GM18907 (cell line): ENCODE data around the gene POMP.

Source experiments
- ATAC-seq: cut with Tn5 transposase; IDR thresholded peaks from one replicate; pipeline ENCODE4 v1.9.1; 2021; ENCODE audit warnings: mild to moderate bottlenecking, moderate library complexity; ENCODE audit not compliant: unreplicated experiment

Gene POMP, protein sequence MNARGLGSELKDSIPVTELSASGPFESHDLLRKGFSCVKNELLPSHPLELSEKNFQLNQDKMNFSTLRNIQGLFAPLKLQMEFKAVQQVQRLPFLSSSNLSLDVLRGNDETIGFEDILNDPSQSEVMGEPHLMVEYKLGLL

DNA sequence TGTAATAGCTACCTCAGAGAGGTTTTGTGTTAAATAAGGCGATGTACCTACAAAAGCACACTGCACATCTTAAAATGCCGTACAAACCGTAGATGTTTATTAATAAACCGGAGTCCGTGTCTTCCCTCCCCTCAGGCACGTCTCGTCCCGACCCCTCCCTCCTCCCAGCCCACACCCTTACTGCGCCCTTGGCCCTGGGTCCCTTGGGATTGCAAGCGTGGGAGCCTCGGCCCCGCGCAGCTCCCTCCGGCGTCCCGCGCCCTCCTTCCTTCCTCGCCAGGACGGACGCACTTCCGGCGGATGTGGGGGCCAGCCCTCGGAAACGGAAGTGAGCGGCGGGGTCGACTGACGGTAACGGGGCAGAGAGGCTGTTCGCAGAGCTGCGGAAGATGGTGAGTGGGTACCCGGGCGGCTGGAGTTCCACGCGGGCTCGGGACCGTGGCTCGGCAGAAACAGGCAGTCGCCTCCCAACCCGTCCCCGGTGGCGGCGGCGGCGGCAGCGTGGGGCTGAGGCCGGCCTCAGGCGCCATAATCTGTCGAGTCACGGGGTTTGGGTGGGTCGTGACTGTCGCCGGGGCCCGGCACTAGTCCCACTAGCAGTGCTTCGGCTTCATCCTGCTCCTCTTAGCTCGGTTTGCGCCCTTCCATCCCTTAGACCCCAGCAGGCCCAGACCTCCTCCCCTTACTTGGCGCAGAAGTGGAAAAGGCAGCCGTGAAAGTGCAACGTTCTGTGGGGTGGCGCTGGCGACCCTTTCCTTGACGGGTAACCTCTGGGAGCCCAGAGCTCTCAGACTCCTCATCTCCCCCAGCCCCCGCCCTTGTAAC is at the start of gene POMP:
Gene POMP (plus strand): TSS at position 335 of the 825 bp plus-strand sequence. CDS start 55 bp downstream, at position 390.
- ATAC-seq: peak; percentile 89

DNA sequence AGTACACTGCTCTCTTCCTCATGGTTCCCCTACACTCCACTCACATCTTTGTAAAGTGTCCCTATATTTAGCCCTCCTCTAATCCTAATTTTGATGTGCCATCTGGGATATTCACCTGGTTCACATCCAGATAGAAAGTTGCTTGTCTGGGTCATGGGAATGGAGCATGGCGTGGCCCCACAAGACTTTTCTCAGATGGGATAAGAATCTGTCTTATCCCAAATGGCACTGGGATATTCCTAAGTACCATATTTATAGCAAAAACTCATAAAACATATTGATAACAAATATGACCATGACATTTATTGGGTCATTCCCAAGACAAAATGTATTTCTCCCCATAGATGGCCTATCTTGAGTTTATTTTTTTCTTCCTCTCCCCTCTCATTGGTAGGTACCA is 49.5 kb upstream of the POMP start:
- ATAC-seq: no peak

DNA sequence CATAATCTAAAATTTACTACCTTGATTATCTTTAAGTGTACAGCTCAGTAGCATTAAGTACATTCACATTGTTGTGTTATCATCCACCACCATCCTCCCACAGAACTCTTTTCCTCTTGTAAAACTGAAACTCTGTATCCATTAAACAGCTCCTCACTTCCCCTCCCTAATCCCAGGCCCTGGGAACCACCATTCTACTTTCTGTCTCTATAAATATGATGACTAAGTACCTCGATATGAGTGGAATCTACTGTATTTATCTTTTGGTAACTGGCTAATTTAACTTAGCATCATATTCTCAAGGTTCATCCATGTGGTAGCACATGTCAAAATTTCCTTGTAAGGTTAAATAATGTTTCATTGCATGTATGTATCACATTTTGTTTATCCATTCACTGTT is 49.0 kb upstream of the POMP start:
- ATAC-seq: no peak

DNA sequence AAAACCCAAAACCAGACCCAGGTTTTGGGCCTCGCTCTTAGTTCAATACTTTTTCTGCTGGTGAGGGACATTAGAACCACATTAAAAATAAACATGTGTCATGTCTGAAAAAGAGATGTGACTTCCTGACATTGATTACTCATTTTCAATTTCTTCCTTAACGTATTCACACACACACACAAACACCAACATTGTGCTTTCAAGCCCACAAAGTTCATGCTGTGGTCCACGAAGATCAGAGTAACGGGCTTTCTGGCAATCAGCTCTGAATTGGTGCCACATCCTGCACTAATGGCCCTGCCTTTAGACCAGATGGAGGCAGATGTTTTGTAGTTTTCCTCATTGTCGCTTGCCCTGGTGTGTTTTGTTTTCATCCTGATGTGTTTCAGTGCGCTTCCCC is 47.9 kb upstream of the POMP start:
- ATAC-seq: no peak

DNA sequence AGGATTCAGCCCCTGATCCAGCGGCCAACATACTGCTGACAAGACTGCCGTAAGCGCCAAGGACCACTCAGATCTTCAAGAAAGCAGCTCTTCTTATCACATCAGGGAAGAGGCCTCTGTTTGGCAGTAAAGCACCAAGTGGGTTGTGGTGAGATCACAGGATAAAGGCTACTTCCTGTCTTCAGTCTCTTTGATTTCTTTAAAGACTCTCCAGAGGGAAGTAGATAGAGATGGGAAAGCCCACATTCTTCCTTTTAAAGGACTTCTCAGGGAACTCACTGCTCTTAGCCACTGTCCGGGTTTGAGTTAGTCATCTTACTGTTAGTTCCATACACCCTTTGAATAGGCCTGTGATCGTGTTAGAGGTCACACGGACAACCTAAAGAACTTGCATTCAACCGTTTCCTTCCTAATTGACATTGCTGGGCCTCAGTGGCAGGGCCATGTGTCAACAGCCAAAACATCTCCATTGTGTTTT is 47.2 kb upstream of the POMP start:
- no peak for ATAC-seq

DNA sequence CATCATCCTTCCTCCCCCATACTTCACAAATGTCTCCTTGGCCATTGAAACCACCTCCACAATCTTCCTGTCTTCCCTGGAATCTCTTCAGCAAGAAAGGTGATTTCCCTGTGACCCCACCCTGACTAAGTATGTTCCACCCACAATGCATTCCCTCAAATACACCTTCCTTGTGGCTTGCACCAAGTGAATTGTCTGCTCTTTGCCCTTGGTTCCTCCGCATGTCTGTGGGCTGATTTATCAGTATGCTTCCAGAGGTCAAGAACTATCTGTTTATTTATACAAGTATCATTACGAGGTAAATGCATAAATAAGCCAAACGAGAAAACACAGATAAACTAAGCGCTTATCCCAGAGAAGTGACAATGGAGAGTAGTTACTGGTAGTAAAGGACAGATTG is 45.4 kb upstream of the POMP start:
- no peak for ATAC-seq

DNA sequence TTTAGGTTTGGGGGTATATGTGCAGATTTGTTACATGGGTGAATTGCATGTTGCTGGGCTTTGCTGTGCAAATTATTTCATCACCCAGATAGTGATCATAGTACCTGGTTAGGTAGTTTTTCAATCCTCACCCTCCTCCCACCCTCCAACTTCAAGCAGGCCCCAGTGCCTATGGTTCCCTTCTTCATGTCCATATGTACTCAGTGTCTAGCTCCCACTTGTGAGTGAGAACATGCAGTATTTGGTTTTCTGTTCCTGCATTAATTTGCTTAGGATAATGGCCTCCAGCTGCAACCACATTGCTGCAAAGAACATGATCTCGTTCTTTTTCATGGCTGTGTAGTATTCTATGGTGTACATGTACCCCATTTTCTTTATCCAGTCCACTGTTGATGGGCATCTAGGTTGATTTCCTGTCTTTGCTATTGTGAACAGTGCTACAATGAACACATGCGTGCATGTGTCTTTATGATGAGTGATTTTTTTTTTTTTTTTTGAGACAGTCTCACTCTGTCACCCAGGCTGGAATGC is 42.9 kb upstream of the POMP start:
- no peak for ATAC-seq

DNA sequence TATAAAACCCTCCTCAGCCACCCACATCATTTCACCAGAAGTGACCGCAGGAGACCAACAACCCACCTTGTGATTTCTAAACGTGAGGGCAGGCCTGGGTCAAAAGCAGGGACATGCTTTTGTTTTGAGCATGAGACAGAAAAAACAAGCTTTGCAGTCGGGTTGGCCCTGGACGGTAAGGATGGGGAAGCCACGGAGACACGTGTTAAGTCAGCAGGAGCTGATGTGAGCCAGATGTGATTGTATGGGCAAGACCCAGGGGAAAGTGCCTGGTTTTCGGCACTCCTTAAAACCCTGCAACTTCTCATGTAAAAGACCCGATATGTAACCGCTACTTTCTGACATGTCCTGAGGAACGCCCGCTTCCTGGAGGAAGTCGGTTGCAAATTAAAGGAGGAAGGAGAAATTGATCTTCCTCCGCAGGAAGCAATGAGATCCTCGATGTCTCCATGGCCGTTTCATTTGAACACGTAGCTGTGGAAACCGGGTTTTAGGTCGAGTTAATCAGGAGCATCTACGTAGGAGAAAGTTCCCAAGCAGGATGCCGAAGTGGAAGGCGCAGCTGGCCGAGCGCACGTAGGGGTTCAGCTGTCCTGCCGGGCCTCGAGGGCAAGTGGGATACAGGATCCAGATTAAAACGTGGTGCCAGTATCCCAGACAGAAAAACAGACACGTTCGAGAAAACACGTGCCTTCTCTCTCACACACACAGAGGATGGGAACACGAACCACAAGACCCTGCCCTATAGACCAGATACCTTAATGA is 40.5 kb upstream of the POMP start:
- no peak for ATAC-seq

DNA sequence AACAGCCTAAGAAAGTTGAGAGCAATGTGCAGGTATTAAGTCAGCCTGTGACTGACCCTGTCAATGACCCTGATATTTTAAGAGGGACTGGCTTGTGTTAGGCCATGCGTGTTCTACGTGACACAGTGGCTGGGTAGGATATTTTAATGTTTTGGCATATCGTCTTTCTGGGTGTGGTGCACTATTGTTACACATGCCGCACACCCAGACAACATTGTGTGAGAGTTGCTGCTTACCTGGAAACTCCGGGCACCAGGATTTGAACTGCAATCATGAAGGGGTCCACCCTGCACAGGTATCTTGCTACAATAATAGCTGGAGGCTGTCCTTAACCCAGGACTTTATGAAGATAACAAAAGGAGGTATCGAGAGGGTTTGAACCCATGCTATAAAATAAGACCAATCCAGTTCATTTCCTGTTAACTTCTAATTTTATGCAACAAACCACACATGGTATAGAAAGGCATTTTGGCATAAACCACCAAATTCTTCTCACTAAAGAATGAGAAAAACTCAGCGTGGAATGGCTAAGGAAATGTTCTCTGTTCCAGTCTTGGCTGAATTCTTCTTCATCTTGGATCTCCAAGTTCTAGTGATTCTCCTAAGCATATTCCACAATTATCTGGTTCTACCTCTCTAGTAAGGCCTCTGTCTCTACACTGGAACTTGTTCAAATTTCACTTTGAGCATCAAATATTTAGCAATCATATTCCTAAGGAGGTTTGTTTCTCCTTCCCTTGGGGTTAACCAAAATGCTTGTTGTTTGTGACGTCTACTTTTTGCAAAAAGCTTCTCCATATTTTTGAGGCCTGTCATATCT is 38.7 kb upstream of the POMP start:
- no peak for ATAC-seq

DNA sequence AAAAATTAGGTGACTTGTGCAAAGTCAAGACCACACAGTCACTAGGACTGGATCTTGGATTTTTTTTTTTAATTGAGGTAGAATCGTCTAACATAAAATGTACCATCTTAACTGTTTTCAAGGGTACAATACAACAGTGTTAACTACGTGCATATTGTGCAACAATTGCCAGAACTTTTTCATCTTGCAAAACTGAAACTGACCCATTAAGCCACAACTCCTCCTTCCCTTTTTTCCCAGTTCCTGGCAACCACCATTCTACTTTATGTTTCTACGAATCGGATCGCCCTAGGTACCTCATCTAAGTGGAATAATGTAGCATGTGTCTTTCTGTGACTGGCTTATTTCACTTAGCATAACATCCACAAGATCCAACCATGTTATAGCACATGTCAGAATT is 37.5 kb upstream of the POMP start:
- ATAC-seq: no peak

DNA sequence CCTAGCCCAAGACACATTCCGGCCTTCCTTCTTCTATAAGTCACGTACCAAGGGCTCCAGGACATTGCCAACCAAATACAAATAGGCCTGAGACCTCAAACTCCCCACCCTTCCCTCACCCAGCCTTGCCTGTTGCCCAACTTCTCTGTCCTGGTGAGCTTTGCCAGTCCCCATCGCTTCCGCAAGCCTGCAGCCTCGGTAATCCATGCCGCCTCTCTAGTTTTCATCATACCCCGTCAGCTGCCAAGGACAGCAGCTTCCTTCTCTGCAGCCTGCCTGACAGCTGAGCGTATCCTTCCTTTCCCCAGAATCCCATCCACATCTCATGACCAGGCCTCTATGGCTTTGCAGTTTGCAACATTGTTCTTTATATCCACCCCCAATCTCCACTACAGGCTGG is 36.6 kb upstream of the POMP start:
- ATAC-seq: no peak

DNA sequence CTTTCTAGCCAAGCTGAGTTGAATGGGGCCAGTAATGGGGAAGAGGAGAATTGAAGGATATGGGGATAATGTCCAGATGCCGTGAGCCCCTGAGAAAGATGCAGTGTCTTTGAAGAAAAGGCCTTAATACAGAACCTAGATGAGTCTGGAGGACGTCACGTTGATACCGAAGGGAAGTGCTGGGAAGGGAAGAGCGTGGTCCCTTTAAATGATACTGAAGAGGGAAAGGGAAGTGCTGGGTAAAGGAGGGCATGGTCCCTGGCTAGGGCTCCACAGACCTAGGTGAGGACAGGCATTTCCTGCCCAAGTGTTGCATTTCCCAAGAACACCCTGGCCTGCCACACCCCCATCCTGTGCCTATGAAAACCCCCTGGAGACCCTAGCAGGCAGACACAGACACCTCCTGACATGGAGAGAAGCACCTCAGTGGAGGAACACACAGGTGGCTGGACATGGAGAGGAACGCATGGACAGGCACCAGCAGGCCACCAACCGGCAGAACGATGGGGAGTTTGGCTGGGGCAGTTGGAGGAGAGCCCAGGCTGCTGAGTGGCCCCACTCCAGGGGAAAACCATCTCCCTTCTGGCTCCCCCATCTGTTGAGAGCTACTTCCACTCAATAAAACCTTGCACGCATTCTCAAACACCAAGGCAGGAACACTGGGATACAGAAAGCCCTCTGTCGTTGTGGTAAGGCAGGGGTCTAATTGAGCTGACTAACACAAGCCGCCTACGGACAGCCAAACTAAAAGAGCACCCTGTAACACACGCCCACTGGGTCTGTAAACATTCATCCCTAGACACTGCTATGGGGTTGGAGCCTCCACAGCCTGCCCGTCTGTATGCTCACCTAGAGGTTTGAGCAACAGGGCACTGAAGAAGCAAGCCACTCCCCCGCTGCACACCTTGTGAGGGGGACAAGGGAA is 34.9 kb upstream of the POMP start:
- ATAC-seq: no peak

DNA sequence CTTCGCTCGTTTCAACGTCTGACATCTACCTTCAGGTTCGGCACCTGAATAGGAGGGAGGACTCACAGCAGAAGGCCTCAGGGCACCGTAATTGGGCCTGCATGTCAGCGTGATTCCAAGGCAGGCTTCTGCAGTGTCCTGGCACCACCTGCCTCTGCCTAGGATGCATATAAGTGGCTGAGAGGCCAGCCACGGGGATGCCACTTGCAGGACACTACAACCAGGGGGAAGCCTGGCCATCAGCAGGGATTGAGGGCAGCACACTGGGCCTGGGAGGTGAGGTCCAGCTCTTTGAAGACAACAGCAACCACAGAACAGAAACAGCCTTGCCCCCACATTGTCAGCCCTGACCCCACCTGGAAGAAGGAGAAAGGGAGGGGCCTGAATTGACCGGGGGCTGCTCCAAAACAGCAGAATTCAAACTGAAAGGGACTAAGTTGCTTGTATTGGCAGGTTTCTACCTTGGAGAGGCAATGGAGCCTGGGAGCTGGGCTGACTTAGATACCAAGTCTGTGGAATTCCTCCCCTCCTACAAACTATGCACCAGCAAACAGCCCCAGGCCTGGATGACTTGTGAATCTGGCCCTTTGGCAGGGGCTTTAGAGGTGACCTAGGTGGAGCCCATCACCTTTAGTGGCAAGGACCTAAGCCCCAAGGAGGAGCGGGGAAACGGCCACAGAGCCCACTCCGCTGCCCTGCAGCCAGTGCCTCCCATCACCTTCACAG is 34.1 kb upstream of the POMP start:
- no peak for ATAC-seq

DNA sequence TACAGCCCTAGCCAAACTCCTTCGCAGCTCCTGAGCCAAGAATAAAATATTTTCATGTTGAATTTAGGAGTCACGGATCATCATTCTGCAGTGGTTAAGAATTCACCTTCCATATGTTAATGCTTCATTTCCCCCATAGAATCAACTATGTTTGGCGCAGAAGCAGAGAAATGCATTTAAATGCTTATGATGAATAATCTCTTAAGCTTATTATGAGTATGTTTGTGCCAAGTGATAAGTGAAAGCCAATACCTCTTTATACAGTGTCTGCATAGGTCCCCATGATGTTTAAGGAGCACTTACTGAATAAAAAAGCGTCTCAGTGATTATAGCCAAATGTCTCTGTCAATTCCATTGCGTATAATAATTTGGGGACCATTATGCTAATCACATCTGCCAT is 32.7 kb upstream of the POMP start:
- ATAC-seq: no peak

DNA sequence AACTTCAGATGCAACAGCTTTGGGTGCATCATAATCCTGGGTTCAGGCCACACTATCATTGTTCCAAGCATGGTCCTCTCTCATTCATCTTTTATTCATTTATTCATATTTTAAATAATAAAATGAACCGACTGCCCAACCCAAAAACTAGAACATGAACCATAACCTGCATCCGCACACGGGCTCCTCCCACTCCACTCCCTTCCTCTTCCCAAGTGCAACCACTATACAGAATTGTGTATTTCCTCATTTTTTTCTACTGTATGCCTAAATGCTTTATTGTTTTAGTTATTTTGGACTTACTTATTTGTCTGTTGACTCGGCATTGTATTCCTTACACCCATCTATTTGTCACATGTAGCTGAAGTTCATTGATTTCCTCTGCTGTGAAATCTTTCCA is 30.7 kb upstream of the POMP start:
- no peak for ATAC-seq

DNA sequence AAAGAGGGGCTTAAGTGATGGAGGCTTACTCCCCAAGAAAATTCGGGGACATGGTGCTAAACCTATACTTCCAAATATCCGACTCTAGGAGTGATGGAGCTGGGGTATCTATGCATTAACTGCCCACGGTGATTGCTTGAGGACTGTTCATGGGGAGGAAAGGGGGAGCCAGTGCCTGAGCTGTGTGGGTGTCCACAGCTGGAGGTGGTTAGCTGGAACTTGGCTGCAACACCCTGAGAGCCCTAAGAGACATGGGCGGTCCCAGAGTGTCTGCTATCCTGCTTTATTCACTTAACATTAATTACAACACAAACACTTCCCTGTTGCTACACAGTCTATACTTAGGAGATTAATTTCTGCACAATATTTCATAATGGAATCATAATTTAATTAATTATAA is 28.1 kb upstream of the POMP start:
- no peak for ATAC-seq

DNA sequence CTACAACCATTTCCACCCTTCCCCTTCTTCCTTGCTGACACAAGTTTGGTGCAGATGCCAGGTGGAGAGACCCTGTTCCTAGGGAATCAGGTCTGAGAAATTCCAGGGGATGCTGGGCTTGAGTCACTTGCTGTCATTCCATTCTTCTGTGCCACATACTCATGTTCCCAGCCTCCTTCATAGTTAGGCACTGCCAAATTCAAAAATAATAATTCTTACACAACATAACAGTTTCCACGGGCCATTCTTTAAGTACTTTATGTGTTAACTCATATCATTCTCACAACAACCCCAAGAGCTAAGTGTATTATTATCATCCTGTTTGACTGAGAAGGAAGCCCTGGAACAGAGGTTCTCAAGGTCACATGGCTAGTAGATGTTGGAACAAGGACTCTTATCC is 27.1 kb upstream of the POMP start:
- ATAC-seq: no peak

DNA sequence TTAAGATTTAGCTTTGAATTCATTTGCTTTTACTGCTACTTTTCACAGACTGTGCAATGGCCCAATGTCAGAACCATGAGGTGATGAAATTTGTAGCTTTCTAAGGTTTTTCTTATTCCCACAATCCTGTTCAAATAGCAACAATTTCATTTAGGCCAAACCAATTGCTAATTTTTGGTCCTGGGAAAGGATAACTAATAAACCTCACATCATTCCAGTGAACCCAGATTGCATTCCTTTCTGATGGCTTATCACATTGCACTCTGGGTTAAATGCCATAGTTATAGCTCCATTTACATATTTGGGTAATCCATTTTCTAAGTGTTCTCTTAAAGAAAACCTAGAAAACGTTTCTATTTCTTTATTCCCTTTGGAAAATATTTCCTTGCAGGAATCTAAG is 22.9 kb upstream of the POMP start:
- ATAC-seq: no peak

DNA sequence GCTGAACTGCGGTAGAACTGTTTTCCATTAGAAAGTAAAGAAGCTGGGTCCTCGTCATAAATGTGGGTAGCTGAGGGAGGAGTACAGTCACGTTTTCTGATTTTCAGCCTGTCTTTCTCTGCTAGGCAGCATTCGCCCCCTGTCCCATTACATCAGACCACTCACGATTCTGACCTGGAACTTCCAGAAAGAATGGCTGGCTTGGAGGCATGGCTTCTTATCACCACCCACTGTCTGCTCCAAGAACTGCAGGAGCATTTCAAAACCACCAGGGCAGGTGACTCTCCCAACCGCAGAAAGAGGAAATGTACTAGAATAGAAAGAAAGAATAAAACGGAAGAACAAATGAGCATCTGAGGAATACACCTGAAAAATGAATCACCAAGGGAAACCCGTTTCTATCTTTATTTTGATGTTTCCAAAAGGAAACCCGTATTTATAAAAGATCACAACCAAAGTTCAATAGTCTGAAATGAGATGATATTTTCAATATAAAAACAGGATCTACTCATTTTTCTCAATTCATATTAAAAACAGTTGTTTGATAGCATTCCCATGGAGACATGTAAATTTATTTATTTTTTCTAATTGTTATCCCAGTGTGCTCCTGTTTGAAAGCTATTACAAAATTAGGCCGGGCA is 22.1 kb upstream of the POMP start:
- peak; percentile 44 for ATAC-seq
